AG04449 (cell line): ENCODE results near the gene SAP30BP.

Experiments
- CTCF ChIA-PET: fragments of 350-600 bp; formaldehyde crosslinking; extraction: SDS; loops from one replicate; lab custom pipeline; 2021; ENCODE audit warnings: antibody characterized with exemption; lab: Yijun Ruan, JAX
- POLR2A ChIA-PET: fragments of 400-600, 350-600 bp; formaldehyde crosslinking; extraction: SDS; loops from one replicate; lab custom pipeline; 2020; ENCODE audit warnings: antibody characterized with exemption, inconsistent platforms; lab: Yijun Ruan, JAX
- DNase-seq: peaks from one replicate; pipeline ENCODE4 v3.0.0-alpha.2; 2010; ENCODE audit warnings: low read depth, low spot score
- H3K4me3 ChIP-seq: 2 replicates; pipeline ENCODE4 v1.5.1; 2011; ENCODE audit warnings: low read depth, mild to moderate bottlenecking, control low read depth, low read length
- CTCF ChIP-seq: IDR thresholded peaks from one replicate; pipeline ENCODE4 v1.5.1; 2011; ENCODE audit warnings: mild to moderate bottlenecking, moderate library complexity, low read length, control low read depth, inconsistent platforms; ENCODE audit not compliant: insufficient read depth; ENCODE audit errors: missing control alignments

Gene SAP30BP

GRCh38 chr17:75647921-75648320 lies 19.2 kb upstream of the SAP30BP start:
- ChIA-PET POLR2A (no interaction called here), CTCF (interaction anchor here (0.9 to 26.7 kb wide), 4 partner anchors 5 to 222 kb away, joined by 3 to 746 read pairs (median 376); partner anchors contain the start of gene SMIM5)
- DNase-seq = no peak
- no peak overlapping the region for H3K4me3 ChIP-seq
- no peak for TF ChIP-seq CTCF

GRCh38 chr17:75649687-75650086 lies 17.5 kb upstream of the SAP30BP start:
- H3K4me3 ChIP-seq = no peak overlapping the region
- POLR2A ChIA-PET = no interaction called here
- CTCF ChIA-PET = interaction anchor here (0.7 to 24.4 kb wide), 5 partner anchors 9 to 98 kb away, joined by 3 to 746 read pairs (median 7); partner anchors contain the start of gene SMIM5
- no peak for DNase-seq
- no peak for TF ChIP-seq CTCF

GRCh38 chr17:75650874-75651273 lies 16.3 kb upstream of the SAP30BP start:
- POLR2A ChIA-PET = no interaction called here
- no peak overlapping the region for H3K4me3 ChIP-seq
- CTCF ChIA-PET = interaction anchor here (0.6 to 24.4 kb wide), 7 partner anchors 11 to 97 kb away, joined by 3 to 746 read pairs (median 8); partner anchors contain the start of genes RECQL5, SAP30BP and SMIM5
- DNase-seq = no peak
- TF ChIP-seq CTCF = no peak

GRCh38 chr17:75652341-75652740 lies 14.8 kb upstream of the SAP30BP start:
- POLR2A ChIA-PET = interaction anchor here (1.7 kb wide), 1 partner anchor 19 kb away, joined by 7 read pairs; the partner anchor contains the start of gene SMIM5
- TF ChIP-seq CTCF = no peak
- DNase-seq = no peak
- CTCF ChIA-PET = interaction anchor here (1.0 to 24.4 kb wide), 12 partner anchors 8 to 226 kb away, joined by 3 to 746 read pairs (median 7); partner anchors contain the start of genes RECQL5, SAP30BP and SMIM5
- no peak overlapping the region for H3K4me3 ChIP-seq

- TF ChIP-seq CTCF = peak; percentile 78
- ChIA-PET CTCF (interaction anchor here (0.8 to 24.4 kb wide), 9 partner anchors 9 to 226 kb away, joined by 3 to 746 read pairs (median 13); partner anchors contain the start of genes RECQL5, SAP30BP and SMIM5), POLR2A (interaction anchor here (1.7 kb wide), 1 partner anchor 20 kb away, joined by 7 read pairs; the partner anchor contains the start of gene SMIM5)
- no peak overlapping the region for H3K4me3 ChIP-seq
- no peak for DNase-seq
These were observed 14.1 kb upstream of the SAP30BP start for GRCh38 chr17:75652934-75653549.

- TF ChIP-seq CTCF = no peak
- no peak for DNase-seq
- ChIA-PET CTCF (interaction anchor here (0.7 to 24.4 kb wide), 13 partner anchors 8 to 383 kb away, joined by 3 to 746 read pairs (median 6); partner anchors contain the start of genes MIF4GD, RECQL5, SAP30BP and SMIM5), POLR2A (interaction anchor here (0.6 to 0.7 kb wide), 2 partner anchors 99 to 428 kb away, joined by 3 read pairs; no protein-coding TSS in a partner anchor)
- no peak overlapping the region for H3K4me3 ChIP-seq
These were observed 13.0 kb upstream of the SAP30BP start for GRCh38 chr17:75654176-75654575.
